Thyroid gland (tissue), 4 donors: Measurements from ENCODE around the gene NTF3. TPM values are rescaled to one million over a fixed set of nuclear protein-coding genes. Genes with fewer than 3 reads are reported as not detected.
A peak's percentile ranks its signal among the peaks of the same experiment; 100 is the strongest.

ENCODE experiments used
- DNase-seq, 2 donors: peaks; one replicate each; pipeline ENCODE4 v3.0.0-alpha.2; 2019
- H3K27ac ChIP-seq, 3 donors: fragments of 200-600 bp; sonication (generic); 1 replicate in 2 of 3; 2 replicates in 1 of 3; pipeline ENCODE4 v1.5.1; 2016 to 2019; ENCODE audit warnings: mild to moderate bottlenecking in 1 of 3, moderate library complexity in 1 of 3
- H3K27me3 ChIP-seq: fragments of 200-600 bp; sonication (generic); one replicate; pipeline ENCODE4 v1.5.1; 2019
- H3K36me3 ChIP-seq, 2 donors: fragments of 200-600 bp; sonication (generic); one replicate each; pipeline ENCODE4 v1.5.1; 2016 to 2019
- H3K4me1 ChIP-seq, 2 donors: fragments of 200-600 bp; sonication (generic); one replicate each; pipeline ENCODE4 v1.5.1; 2017 to 2019
- H3K4me3 ChIP-seq, 3 donors: fragments of 200-600 bp; sonication (generic); replicated peaks in 1 of 3; 1 replicate in 2 of 3; 2 replicates in 1 of 3; pipeline ENCODE4 v1.5.1; 2016; ENCODE audit warnings: mild to moderate bottlenecking in 1 of 3
- H3K9me3 ChIP-seq: fragments of 200-600 bp; sonication (generic); one replicate; pipeline ENCODE4 v1.5.1; 2017
- CTCF ChIP-seq, 6 experiments: fragments of 200-600 bp in 3 of 6; fragments of 450-650 bp in 3 of 6; sonication (generic) in 3 of 6; IDR thresholded peaks; one replicate each; pipeline ENCODE4 v1.5.1; 2016 to 2019; ENCODE audit warnings: antibody characterized with exemption in 6 of 6, mild to moderate bottlenecking in 2 of 6, inconsistent platforms in 1 of 6, moderate library complexity in 1 of 6
- POLR2A ChIP-seq, 2 donors: fragments of 450-650 bp; IDR thresholded peaks; one replicate each; pipeline ENCODE4 v1.6.1; 2017; ENCODE audit warnings: antibody characterized with exemption in 2 of 2, mild to moderate bottlenecking in 2 of 2, moderate library complexity in 1 of 2
- WGBS, 2 donors: methylation state at CpG; one replicate each; pipeline ENCODE4 v1.1.5; 2017; 5-methylcytosine and 5-hydroxymethylcytosine counted together
- intact Hi-C: fragments of 100-400 bp; cut with DNase I; formaldehyde crosslinking; loops from one replicate; pipeline ENCODE4 v1.15.1; 2023
- total RNA-seq, 4 donors: library from RNA; depleted of rRNA; stranded (reverse); fragments of >200 nt; gene quantifications; one replicate each; pipeline ENCODE4 v1.2.3, GENCODE V29; 2016

NTF3 gene
- total RNA-seq, 4 donors from 2014 or later: not detected

GRCh38 chr12:5430641-5431603 lies 986 bp upstream of the NTF3 start:
- no peak for DNase-seq
- Histone ChIP-seq H3K36me3 (no peaks in the 10 kb centered on the region), H3K27ac (no peak overlapping the region), H3K27me3 (peaks cover 9% of the 10 kb centered on the region), H3K4me1 (peaks cover 29 to 45% of the 10 kb centered on the region in 2 donors), H3K4me3 (peak overlapping the region in 1 of 3 donors; percentile 6), H3K9me3 (no peaks in the 10 kb centered on the region)
- WGBS, 2 donors: 3 to 4% methylated on average over 53 to 56 of the region's 58 CpGs
- intact Hi-C loops: no loop called here
- no peak for TF ChIP-seq POLR2A (IDR thresholded peaks at IDR 0.05)
- TF ChIP-seq CTCF (IDR thresholded peaks at IDR 0.05): no peak

- H3K4me1 ChIP-seq: peaks cover 29 to 45% of the 10 kb centered on the region in 2 donors
- TF ChIP-seq CTCF (IDR thresholded peaks at IDR 0.05) (no peak), POLR2A (IDR thresholded peaks at IDR 0.05) (no peak)
Measured at GRCh38 chr12:5433081-5433844, 1.4 kb downstream of the NTF3 start.

GRCh38 chr12:5433845-5434646 lies 2.1 kb downstream of the NTF3 start:
- intact Hi-C loops: no loop called here
- peak overlapping the region in 1 of 3 donors; percentile 27 for H3K4me3 ChIP-seq
- no peaks in the 10 kb centered on the region for H3K36me3 ChIP-seq
- 21 to 23% methylated on average over 15 of the region's 15 CpGs for WGBS, 2 donors
- no peak overlapping the region for H3K27ac ChIP-seq
- peaks cover 26 to 37% of the 10 kb centered on the region in 2 donors for H3K4me1 ChIP-seq
- H3K27me3 ChIP-seq: peaks cover 9% of the 10 kb centered on the region
- no peaks in the 10 kb centered on the region for H3K9me3 ChIP-seq
- no peak for DNase-seq
- no peak for TF ChIP-seq CTCF (IDR thresholded peaks at IDR 0.05)
- no peak for TF ChIP-seq POLR2A (IDR thresholded peaks at IDR 0.05)

More at GRCh38 chr12:5433081-5433844, 1.4 kb downstream of the NTF3 start:
- Histone ChIP-seq H3K4me3 (peak overlapping the region in 1 of 3 donors; percentile 27), H3K36me3 (no peaks in the 10 kb centered on the region), H3K27ac (no peak overlapping the region), H3K27me3 (peaks cover 9% of the 10 kb centered on the region), H3K9me3 (no peaks in the 10 kb centered on the region)
- WGBS, 2 donors: 2 to 4% methylated on average over 33 to 36 of the region's 59 CpGs
- intact Hi-C loops: no loop called here
- DNase-seq: no peak

GRCh38 chr12:5434647-5435560 lies 3.0 kb downstream of the NTF3 start:
- Histone ChIP-seq H3K9me3 (no peaks in the 10 kb centered on the region), H3K4me1 (peaks cover 24 to 36% of the 10 kb centered on the region in 2 donors), H3K27me3 (peaks cover 9% of the 10 kb centered on the region), H3K36me3 (no peaks in the 10 kb centered on the region), H3K4me3 (no peak overlapping the region), H3K27ac (no peak overlapping the region)
- intact Hi-C loops: no loop called here
- WGBS, 2 donors: 41 to 44% methylated on average over 6 of the region's 6 CpGs
- TF ChIP-seq CTCF (IDR thresholded peaks at IDR 0.05) (no peak), POLR2A (IDR thresholded peaks at IDR 0.05) (no peak)
- DNase-seq: no peak
